Stimulated activated CD4-positive, alpha-beta T cell treated with anti-CD3 and anti-CD28 coated beads, Interleukin-4, amount 100 ng/mL, for 1 hour (primary cell): ENCODE data around the gene ZNF576.
"Not testable (repeated sequence)": the region's sequence is repeated elsewhere in the genome, so short reads cannot be mapped to it uniquely, and the experiment has no call there.

Experiments used
- DNase-seq: peaks from one replicate; pipeline ENCODE4 v3.0.0-alpha.2; 2020

The ZNF576 gene, protein sequence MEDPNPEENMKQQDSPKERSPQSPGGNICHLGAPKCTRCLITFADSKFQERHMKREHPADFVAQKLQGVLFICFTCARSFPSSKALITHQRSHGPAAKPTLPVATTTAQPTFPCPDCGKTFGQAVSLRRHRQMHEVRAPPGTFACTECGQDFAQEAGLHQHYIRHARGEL

GRCh38 chr19:43595999-43596841, at the start of gene ZNF576, which contains the start of gene IRGQ:
Gene ZNF576, plus strand, starts transcription at chr19:43596595. Its CDS starts 514 bp downstream, at chr19:43597109.
Gene IRGQ, minus strand, starts transcription at chr19:43596134. Its CDS starts 796 bp downstream, at chr19:43595338.
- DNase-seq, result peak; percentile 100

DNA sequence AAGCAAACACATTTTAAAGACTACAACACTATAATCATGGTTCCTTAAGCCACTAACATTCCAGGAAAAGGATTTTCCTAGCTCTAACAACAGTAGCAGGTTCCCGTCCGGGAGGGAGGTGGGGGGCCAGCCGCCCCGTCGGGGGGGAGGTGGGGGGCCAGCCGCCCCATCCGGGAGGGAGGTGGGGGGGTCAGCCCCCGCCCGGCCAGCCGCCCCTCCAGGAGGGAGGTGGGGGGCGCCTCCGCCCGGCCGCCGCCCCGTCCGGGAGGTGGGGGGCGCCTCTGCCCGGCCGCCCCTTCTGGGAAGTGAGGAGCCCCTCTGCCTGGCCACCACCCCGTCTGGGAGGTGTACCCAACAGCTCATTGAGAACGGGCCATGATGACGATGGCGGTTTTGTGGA, 48.5 kb upstream of the ZNF576 start:
- not testable (repeated sequence) for DNase-seq

GRCh38 chr19:43548706-43549105, 47.7 kb upstream of the ZNF576 start:
- no peak for DNase-seq

- DNase-seq, result no peak
Observed at GRCh38 chr19:43551399-43552197, 44.8 kb upstream of the ZNF576 start.

- no peak for DNase-seq
Observed at GRCh38 chr19:43552198-43552450, 44.3 kb upstream of the ZNF576 start.

DNA sequence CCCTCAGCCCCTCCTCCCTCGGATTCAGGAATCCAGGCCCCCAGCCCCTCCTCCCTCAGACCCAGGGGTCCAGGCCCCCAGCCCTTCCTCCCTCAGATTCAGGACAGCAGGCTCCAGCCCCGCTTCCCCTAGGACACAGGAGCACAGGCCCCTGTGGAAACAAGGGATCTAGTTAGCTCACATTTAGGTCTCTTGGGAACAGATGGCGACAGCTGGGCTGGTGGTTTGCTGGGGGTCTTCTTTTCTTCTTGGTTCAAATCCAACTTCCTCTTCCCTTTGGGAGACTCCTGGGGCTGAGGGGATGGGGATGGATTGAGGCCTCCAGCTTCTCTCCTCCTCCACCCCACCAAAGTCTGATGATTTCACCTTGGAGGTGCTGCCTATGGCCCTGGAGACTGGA, 43.8 kb upstream of the ZNF576 start:
- DNase-seq, result no peak

GRCh38 chr19:43553656-43554055, 42.7 kb upstream of the ZNF576 start:
- no peak for DNase-seq

DNA sequence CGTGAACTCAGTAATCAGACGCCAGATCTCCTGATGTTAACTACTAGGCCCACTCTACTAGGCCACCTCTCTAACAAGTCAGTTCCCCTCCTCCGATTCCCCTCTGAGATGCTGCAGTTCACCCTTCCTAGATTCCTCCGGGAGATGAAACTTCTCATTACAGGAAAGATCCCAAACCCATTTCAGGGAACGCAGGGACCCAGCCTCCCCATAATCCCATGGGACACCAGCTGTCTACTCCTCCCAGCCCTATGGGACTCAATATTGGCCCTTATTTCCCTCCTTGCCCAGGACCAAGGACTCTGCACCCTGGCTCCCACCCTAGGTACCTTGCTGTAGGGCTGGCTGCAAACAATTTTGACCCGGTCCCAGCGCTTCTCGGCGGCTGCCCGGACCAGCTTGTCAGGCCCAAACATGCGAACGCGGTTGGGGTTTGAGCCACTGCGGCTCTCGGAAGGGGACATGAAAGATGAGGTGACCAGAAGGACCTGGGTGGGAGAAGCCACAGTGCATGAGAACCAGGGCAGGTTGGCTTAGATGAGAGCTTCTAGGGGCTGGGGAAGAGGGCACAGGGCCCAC, 42.0 kb upstream of the ZNF576 start:
- no peak for DNase-seq

DNA sequence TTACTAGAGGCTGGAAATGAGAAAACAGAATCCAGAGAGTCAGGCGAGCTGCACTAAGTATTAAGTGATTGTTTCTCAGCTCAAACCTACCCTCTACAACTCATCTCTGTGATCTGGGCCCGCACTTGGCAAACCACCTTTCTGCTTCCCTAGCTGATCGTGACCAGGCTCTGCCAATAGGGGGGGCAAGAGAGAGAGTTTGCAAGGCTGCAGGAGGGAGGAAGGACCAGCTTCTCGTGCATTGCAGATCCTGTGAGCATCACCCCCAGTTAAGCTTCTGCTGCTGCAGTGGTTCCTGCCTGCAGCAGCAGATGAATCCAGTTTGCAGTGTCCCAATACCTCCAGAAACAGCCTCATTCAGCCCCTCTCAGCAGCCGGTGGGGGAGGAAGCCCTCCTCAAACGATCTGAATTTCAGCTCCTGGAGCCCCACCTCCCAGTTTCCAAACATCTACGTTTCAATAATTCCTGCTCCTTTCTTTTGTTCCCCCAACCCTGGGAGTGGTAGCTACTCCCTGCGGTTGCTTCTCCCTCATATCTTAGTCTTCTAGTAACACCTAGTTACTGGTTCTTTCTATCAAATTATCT, 41.1 kb upstream of the ZNF576 start:
- DNase-seq, result peak; percentile 79

- no peak for DNase-seq
Observed at GRCh38 chr19:43560687-43561086, 35.7 kb upstream of the ZNF576 start.

DNA sequence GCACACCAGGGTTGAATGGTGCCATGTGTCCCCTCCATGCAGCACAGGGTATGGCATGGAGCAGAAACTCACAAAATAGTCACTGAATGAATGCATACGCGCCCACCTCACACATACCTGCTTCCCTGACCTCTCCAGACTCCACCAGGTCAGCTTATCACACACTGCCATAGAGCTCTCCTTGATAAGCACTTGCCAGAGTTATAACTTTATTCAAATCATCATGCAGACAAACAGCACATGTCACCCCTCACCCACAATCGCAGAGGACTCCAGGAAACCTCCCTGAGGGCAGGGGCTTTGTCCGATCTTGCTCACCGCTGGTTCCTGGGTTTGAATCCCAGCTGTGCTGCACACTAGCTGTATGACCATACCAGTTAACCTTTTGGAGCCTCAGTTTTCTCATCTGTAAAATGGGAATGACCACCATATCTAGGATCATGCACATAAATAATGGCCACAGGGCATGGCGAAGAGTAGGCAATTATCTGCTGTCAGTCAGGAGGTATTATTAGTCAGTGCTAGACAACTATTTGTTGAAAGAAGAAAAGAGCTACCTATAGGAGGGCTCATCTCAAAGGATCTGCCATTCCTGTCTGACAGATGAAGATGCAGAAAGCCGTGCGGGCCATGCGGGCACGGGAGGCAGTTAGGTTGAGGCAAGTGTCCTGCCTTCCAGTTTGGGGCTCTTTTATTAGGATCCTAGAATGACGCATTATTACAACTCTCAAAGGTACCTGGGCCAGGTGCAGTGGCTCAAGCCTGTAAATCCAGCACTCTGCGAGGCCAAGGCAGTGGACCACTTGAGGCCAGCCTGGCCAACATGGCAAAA, 35.0 kb upstream of the ZNF576 start:
- DNase-seq, result no peak

DNA sequence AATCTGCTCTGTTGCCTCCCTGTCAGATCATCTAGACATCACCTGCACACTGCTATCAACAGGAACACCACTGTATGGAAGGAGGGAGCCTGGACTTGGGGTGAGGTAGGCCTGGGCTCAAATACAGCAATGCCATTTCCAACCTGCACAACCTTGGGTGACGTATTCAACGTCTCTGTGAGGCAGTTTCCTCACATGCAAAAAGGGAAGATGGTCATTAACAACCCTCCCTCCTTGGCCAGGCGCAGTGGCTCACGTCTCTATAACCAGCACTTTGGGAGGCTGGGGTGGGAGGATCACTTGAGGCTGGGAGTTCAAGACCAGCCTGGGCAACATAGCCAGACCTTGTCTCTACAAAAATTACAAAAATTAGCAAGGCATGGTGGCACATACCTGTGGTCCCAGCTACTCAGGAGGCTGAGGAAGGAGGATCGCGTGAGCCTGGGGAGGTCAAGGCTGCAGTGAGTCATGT, 34.1 kb upstream of the ZNF576 start:
- DNase-seq, result no peak

DNA sequence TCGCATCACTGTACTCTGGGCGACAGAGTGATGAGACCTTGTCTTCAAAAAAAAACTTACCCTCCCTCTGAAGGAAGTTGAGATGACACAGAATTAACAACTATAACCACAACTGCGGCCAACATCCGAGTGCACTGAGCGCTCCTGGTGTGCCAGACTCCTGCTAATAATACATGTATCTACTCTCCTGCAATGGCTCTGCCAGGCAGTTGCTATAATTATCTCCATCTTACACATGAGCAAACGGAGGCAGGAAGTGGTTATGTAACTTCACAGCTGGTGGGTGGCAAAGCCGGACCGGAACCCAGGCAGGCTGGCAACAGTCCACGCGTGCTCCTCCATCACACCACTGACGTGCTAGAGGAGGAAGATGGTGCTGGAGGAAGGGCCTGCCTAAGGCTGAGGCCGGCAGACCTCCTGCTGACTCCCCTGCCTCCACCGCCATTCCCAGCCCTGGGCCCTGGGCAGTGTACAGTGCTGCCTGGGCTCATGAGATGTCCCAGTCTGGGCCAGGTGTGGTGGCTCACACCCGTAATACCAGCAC, 33.6 kb upstream of the ZNF576 start:
- DNase-seq, result peak; percentile 56

GRCh38 chr19:43563816-43564457, 32.5 kb upstream of the ZNF576 start:
- DNase-seq, result no peak

- no peak for DNase-seq
Observed at GRCh38 chr19:43564800-43565199, 31.6 kb upstream of the ZNF576 start.

- no peak for DNase-seq
Observed at GRCh38 chr19:43569657-43570056, 26.7 kb upstream of the ZNF576 start.

GRCh38 chr19:43570174-43570791, 26.1 kb upstream of the ZNF576 start:
- no peak for DNase-seq

GRCh38 chr19:43572171-43572588, 24.2 kb upstream of the ZNF576 start:
- no peak for DNase-seq

GRCh38 chr19:43574424-43575155, 21.8 kb upstream of the ZNF576 start:
- no peak for DNase-seq
